Measurements from ENCODE around the gene MSANTD3.

Gene MSANTD3

DNA sequence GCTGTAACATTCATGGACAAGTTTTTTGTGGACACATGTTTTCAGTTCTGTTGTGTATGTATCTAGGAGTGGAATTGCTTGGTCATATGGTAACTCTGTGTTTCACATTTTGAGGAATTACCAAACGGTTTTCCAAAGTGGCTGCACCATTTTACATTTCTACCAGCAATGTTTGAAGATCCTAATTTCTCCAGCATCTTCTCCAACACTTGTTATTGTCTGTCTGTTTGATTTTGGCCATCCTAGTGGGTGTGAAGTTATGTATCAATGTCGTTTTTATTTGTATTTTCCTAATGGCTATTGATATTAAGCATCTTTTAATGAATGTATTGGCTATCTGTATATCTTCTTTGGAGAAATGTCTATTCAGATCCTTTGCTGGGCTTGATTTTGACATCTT, 52.9 kb downstream of the MSANTD3 start:
- TF ChIP-seq, protein P1, sequence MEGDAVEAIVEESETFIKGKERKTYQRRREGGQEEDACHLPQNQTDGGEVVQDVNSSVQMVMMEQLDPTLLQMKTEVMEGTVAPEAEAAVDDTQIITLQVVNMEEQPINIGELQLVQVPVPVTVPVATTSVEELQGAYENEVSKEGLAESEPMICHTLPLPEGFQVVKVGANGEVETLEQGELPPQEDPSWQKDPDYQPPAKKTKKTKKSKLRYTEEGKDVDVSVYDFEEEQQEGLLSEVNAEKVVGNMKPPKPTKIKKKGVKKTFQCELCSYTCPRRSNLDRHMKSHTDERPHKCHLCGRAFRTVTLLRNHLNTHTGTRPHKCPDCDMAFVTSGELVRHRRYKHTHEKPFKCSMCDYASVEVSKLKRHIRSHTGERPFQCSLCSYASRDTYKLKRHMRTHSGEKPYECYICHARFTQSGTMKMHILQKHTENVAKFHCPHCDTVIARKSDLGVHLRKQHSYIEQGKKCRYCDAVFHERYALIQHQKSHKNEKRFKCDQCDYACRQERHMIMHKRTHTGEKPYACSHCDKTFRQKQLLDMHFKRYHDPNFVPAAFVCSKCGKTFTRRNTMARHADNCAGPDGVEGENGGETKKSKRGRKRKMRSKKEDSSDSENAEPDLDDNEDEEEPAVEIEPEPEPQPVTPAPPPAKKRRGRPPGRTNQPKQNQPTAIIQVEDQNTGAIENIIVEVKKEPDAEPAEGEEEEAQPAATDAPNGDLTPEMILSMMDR (IDR thresholded peaks at IDR 0.05; ENCODE audit: unreplicated experiment in 3 of 3), result no peak
- H3K27me3 Mint-ChIP-seq (ENCODE audit: low read depth), result no peaks in the 10 kb centered on the region
- H3K4me1 Mint-ChIP-seq, result peaks cover 17% of the 10 kb centered on the region
- peaks cover 40% of the 10 kb centered on the region for H3K36me3 Mint-ChIP-seq (ENCODE audit: low read depth)
- H3K9me3 Mint-ChIP-seq, result peaks cover 3% of the 10 kb centered on the region
- H3K27ac Mint-ChIP-seq, result no peak overlapping the region
- H3K4me3 Mint-ChIP-seq, result no peak overlapping the region

DNA sequence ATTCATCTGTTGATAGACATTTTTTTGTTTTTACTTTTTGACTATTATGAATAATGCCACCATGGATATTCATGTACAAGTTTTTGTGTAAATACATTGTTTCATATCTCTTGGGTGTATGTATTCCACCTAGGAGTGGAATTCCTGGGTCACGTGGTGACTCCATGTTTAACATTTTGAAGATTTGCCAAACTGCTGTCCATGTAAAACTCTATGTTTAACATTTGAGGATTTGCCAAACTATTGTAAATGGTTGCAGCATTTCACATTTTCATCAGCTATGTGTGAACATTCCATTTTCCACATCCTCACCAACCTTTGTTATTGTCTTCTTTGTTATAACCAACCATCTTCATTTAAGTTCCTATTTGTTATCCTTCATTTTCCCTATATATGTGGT, 58.3 kb downstream of the MSANTD3 start:
- Mint-ChIP-seq H3K36me3 (ENCODE audit: low read depth) (peaks cover 26% of the 10 kb centered on the region), H3K27ac (no peak overlapping the region), H3K4me1 (peaks cover 5% of the 10 kb centered on the region), H3K27me3 (ENCODE audit: low read depth) (no peaks in the 10 kb centered on the region), H3K9me3 (peaks cover 3% of the 10 kb centered on the region), H3K4me3 (no peak overlapping the region)
- TF ChIP-seq, protein P1 (IDR thresholded peaks at IDR 0.05; ENCODE audit: unreplicated experiment in 3 of 3), result no peak

DNA sequence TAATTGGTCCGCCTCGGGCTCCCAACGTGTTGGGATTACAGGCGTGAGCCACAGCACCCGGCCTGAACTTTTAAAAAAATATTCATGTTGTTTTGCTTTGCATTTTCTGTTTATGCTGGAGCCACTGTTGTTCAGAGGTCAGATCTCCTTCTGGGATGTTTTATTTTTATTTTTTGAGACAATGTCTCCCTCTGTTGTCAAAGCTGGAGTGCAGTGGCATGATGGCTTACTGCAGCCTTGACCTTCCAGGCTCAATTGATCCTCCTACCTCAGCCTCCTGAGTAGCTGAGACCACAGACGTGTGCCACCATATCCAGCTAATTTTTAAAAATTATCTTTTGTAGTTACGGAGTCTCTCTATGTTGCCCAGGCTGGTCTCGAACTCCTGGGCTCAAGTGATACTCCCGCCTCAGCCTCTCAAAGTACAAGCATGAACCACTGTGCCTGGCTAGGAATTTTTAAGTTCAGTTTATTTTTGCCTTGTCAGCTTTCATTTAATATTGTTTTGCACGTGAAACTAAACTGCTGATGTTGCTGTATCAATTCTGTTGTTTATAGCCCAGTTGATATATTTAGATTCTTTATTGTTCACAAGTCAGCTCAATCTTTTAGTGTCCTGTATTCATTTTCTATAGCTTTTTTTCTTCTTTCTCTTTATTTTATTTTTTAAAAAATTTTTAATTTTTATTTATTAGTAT, 59.7 kb downstream of the MSANTD3 start:
- no peaks in the 10 kb centered on the region for H3K9me3 Mint-ChIP-seq
- TF ChIP-seq, protein P1 (IDR thresholded peaks at IDR 0.05; ENCODE audit: unreplicated experiment in 3 of 3), result no peak
- H3K27me3 Mint-ChIP-seq (ENCODE audit: low read depth), result no peaks in the 10 kb centered on the region
- H3K27ac Mint-ChIP-seq, result no peak overlapping the region
- H3K4me1 Mint-ChIP-seq, result peaks cover 10% of the 10 kb centered on the region
- H3K4me3 Mint-ChIP-seq, result no peak overlapping the region
- peaks cover 15% of the 10 kb centered on the region for H3K36me3 Mint-ChIP-seq (ENCODE audit: low read depth)

DNA sequence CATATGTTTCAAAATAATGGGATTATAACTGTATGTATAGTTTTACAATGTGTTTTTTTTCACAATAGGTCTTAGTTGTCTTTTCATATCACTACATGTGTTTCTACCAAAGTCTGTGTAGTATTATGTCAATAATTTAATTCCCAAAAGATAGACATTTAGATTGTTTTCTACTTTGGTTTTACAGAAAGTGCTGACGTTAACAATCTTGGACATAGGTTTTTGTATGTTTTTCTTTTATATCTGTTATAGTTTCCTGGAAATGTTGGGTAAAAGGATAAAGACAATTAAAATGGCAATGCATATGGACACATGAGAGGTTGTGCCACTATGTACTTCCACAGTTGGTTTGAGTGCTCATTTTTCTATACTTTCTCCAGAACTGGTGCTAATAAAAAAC, 61.2 kb downstream of the MSANTD3 start:
- H3K9me3 Mint-ChIP-seq, result no peaks in the 10 kb centered on the region
- peaks cover 10% of the 10 kb centered on the region for H3K36me3 Mint-ChIP-seq (ENCODE audit: low read depth)
- H3K4me3 Mint-ChIP-seq, result no peak overlapping the region
- no peak overlapping the region for H3K27ac Mint-ChIP-seq
- H3K27me3 Mint-ChIP-seq (ENCODE audit: low read depth), result no peaks in the 10 kb centered on the region
- peaks cover 10% of the 10 kb centered on the region for H3K4me1 Mint-ChIP-seq
- TF ChIP-seq, protein P1 (IDR thresholded peaks at IDR 0.05; ENCODE audit: unreplicated experiment in 3 of 3), result no peak

DNA sequence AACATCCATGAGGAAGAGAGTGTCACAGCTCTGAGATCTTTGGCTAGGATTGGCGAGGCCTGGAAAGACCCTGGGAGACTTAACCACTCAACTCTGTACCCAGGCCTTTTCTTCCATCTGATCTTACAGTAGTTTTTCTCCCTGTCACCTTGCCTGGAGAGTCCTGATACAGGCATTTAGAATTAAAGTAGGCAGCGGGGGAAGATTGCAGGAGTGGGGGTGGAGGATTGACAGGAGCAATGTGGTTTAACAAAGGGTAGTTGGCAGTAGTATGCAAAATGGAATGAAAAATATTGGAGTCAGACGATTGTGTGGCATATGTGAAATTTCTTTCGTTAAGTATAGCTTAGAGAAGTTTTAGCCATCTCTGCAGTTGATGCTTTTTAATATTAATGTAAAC, 62.9 kb downstream of the MSANTD3 start:
- Mint-ChIP-seq H3K27me3 (ENCODE audit: low read depth) (no peaks in the 10 kb centered on the region), H3K27ac (peak overlapping the region in 2 of 3 experiments; percentile 5 to 6), H3K4me1 (peaks cover 10% of the 10 kb centered on the region), H3K9me3 (no peaks in the 10 kb centered on the region), H3K36me3 (ENCODE audit: low read depth) (peaks cover 5% of the 10 kb centered on the region), H3K4me3 (no peak overlapping the region)
- TF ChIP-seq, protein P1 (IDR thresholded peaks at IDR 0.05; ENCODE audit: unreplicated experiment in 3 of 3), result no peak

DNA sequence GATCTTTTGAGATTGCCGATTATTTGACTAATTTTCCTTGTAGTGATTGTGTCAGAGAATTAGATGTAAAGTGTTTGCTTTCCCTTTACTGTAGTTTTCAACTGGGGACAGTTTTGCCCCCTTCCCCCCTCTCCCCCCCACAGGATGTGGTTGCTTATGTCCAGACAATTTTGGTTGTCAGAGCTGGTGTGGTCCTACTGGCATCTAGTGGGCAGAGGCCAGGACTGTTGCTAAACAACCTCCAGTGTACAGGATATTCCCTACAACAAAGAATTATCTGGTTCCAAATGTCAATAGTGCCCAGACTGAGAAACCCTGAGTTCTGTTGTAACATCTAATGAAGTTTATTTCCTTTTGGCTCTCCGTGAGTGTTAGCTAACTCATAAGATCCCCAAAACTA, 66.0 kb downstream of the MSANTD3 start:
- TF ChIP-seq, protein P1 (IDR thresholded peaks at IDR 0.05; ENCODE audit: unreplicated experiment in 3 of 3), result no peak
- Mint-ChIP-seq H3K36me3 (ENCODE audit: low read depth) (no peaks in the 10 kb centered on the region), H3K4me3 (no peak overlapping the region), H3K27me3 (ENCODE audit: low read depth) (no peaks in the 10 kb centered on the region), H3K9me3 (no peaks in the 10 kb centered on the region), H3K27ac (no peak overlapping the region), H3K4me1 (peaks cover 10% of the 10 kb centered on the region)
